Measurements from ENCODE around the gene ACBD3. TPM values are rescaled to one million over a fixed set of nuclear protein-coding genes. Genes with fewer than 3 reads are reported as not detected.

ACBD3 gene
- total RNA-seq, 5 donors from 2014 or later (not counting 1 experiment from before 2014, with no cell fraction given), result 21.7 to 26.2 (median 22.5) TPM

GRCh38 chr1:226166341-226166740, 20.2 kb downstream of the ACBD3 start:
- no peak overlapping the region for H3K4me3 ChIP-seq (ENCODE audit: control insufficient read depth in 1 of 2, extremely low read depth in 1 of 2, low read length in 1 of 2)
- no peaks in the 10 kb centered on the region for H3K9me3 ChIP-seq
- no peak overlapping the region for H3K27ac ChIP-seq (ENCODE audit: low read length)
- Mint-ChIP-seq H3K27ac (no peak overlapping the region), H3K27me3 (no peaks in the 10 kb centered on the region), H3K4me1 (peaks cover 4 to 18% (median 11%) of the 10 kb centered on the region in 3 donors), H3K9me3 (no peaks in the 10 kb centered on the region), H3K4me3 (no peak overlapping the region), H3K36me3 (peaks cover 24% of the 10 kb centered on the region)
- DNase-seq (no peak), ATAC-seq (replicated peaks in 1 of 4) (no peak)
- CTCF ChIA-PET, result interaction anchor here in 1 of 2 donors (1.2 kb wide), 1 partner anchor 12 kb away, joined by 3 read pairs; no protein-coding TSS in a partner anchor
- no peaks in the 10 kb centered on the region for H3K4me1 ChIP-seq (ENCODE audit: control insufficient read depth in 1 of 2, extremely low read depth in 1 of 2, insufficient read depth in 2 of 2, low read length in 2 of 2)
- 94% methylated on average over 6 of the region's 9 CpGs for WGBS (ENCODE audit: insufficient coverage)
- peaks cover 2 to 35% of the 10 kb centered on the region in 2 donors for H3K36me3 ChIP-seq (ENCODE audit: control insufficient read depth in 2 of 2, extremely low read depth in 1 of 2, insufficient read depth in 1 of 2, low read length in 1 of 2)
- POLR2A ChIA-PET, result no interaction called here
- no peaks in the 10 kb centered on the region for H3K27me3 ChIP-seq (replicated peaks in 1 of 2; ENCODE audit: control insufficient read depth in 2 of 2, extremely low read depth in 1 of 2, insufficient read depth in 2 of 2, low read length in 1 of 2)

GRCh38 chr1:226164154-226164553, 22.4 kb downstream of the ACBD3 start:
- Mint-ChIP-seq H3K4me3 (no peak overlapping the region), H3K27me3 (no peaks in the 10 kb centered on the region), H3K27ac (no peak overlapping the region), H3K4me1 (peaks cover 5 to 18% (median 11%) of the 10 kb centered on the region in 3 donors), H3K9me3 (no peaks in the 10 kb centered on the region), H3K36me3 (peaks cover 37% of the 10 kb centered on the region)
- no peak for ATAC-seq (replicated peaks in 1 of 4)
- no peak overlapping the region for H3K4me3 ChIP-seq (ENCODE audit: control insufficient read depth in 1 of 2, extremely low read depth in 1 of 2, low read length in 1 of 2)
- no peak for DNase-seq
- no peaks in the 10 kb centered on the region for H3K4me1 ChIP-seq (ENCODE audit: control insufficient read depth in 1 of 2, extremely low read depth in 1 of 2, insufficient read depth in 2 of 2, low read length in 2 of 2)
- H3K27ac ChIP-seq (ENCODE audit: low read length), result no peak overlapping the region
- ChIA-PET CTCF (interaction anchor here in 1 of 2 donors (0.7 kb wide), 1 partner anchor 53 kb away, joined by 7 read pairs; no protein-coding TSS in a partner anchor), POLR2A (no interaction called here)
- no peaks in the 10 kb centered on the region for H3K9me3 ChIP-seq
- H3K27me3 ChIP-seq (replicated peaks in 1 of 2; ENCODE audit: control insufficient read depth in 2 of 2, extremely low read depth in 1 of 2, insufficient read depth in 2 of 2, low read length in 1 of 2), result no peaks in the 10 kb centered on the region
- H3K36me3 ChIP-seq (ENCODE audit: control insufficient read depth in 2 of 2, extremely low read depth in 1 of 2, insufficient read depth in 1 of 2, low read length in 1 of 2), result peaks cover 10 to 55% of the 10 kb centered on the region in 2 donors
- no CpG with 5 or more reads among the region's 1 CpG for WGBS (ENCODE audit: insufficient coverage)

GRCh38 chr1:226162898-226163297, 23.6 kb downstream of the ACBD3 start:
- DNase-seq (no peak), ATAC-seq (replicated peaks in 1 of 4) (no peak)
- Mint-ChIP-seq H3K9me3 (no peaks in the 10 kb centered on the region), H3K27ac (no peak overlapping the region), H3K4me3 (no peak overlapping the region), H3K27me3 (no peaks in the 10 kb centered on the region), H3K4me1 (peaks cover 5 to 20% (median 17%) of the 10 kb centered on the region in 3 donors), H3K36me3 (peaks cover 49% of the 10 kb centered on the region)
- Histone ChIP-seq H3K27ac (ENCODE audit: low read length) (no peak overlapping the region), H3K9me3 (no peaks in the 10 kb centered on the region), H3K27me3 (replicated peaks in 1 of 2; ENCODE audit: control insufficient read depth in 2 of 2, extremely low read depth in 1 of 2, insufficient read depth in 2 of 2, low read length in 1 of 2) (no peaks in the 10 kb centered on the region), H3K36me3 (ENCODE audit: control insufficient read depth in 2 of 2, extremely low read depth in 1 of 2, insufficient read depth in 1 of 2, low read length in 1 of 2) (peaks cover 15 to 67% of the 10 kb centered on the region in 2 donors), H3K4me3 (ENCODE audit: control insufficient read depth in 1 of 2, extremely low read depth in 1 of 2, low read length in 1 of 2) (no peak overlapping the region), H3K4me1 (ENCODE audit: control insufficient read depth in 1 of 2, extremely low read depth in 1 of 2, insufficient read depth in 2 of 2, low read length in 2 of 2) (no peaks in the 10 kb centered on the region)
- ChIA-PET POLR2A (interaction anchor here in 1 of 2 donors (0.6 kb wide), 1 partner anchor 12 kb away, joined by 7 read pairs; no protein-coding TSS in a partner anchor), CTCF (interaction anchor here (0.6 to 0.9 kb wide), 3 partner anchors 19 to 154 kb away, joined by 3 to 4 read pairs (median 3); no protein-coding TSS in a partner anchor)
- WGBS (ENCODE audit: insufficient coverage), result 89% methylated on average over 3 of the region's 8 CpGs

DNA sequence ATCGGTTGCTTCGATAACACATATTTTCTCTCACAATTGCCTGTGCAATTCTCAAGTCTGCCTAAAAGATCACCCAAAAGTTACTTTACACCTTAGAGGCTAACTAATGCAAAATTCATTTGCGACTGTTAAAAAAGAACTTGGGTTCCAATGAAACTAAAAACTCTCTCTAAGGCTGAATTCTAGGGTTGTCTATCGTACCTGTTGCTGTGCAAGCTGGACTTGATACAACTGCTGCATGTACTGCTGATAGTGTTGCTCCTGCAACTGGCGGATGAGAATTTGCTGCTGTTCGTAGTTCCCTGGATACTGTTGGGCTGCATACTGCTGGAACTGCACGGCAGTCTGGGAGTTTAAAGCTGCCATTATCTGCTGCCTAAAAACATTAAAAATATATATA, 27.6 kb downstream of the ACBD3 start:
- POLR2A ChIA-PET, result no interaction called here
- CTCF ChIA-PET, result interaction anchor here in 1 of 2 donors (0.9 kb wide), 1 partner anchor 38 kb away, joined by 3 read pairs; no protein-coding TSS in a partner anchor
- Histone ChIP-seq H3K9me3 (no peaks in the 10 kb centered on the region), H3K27ac (ENCODE audit: low read length) (no peak overlapping the region), H3K27me3 (replicated peaks in 1 of 2; ENCODE audit: control insufficient read depth in 2 of 2, extremely low read depth in 1 of 2, insufficient read depth in 2 of 2, low read length in 1 of 2) (no peaks in the 10 kb centered on the region), H3K36me3 (ENCODE audit: control insufficient read depth in 2 of 2, extremely low read depth in 1 of 2, insufficient read depth in 1 of 2, low read length in 1 of 2) (peaks cover 20 to 66% of the 10 kb centered on the region in 2 donors), H3K4me3 (ENCODE audit: control insufficient read depth in 1 of 2, extremely low read depth in 1 of 2, low read length in 1 of 2) (no peak overlapping the region), H3K4me1 (ENCODE audit: control insufficient read depth in 1 of 2, extremely low read depth in 1 of 2, insufficient read depth in 2 of 2, low read length in 2 of 2) (no peaks in the 10 kb centered on the region)
- peaks cover 51% of the 10 kb centered on the region for H3K36me3 Mint-ChIP-seq
- H3K9me3 Mint-ChIP-seq, result no peaks in the 10 kb centered on the region
- H3K4me3 Mint-ChIP-seq, result no peak overlapping the region
- H3K27me3 Mint-ChIP-seq, result no peaks in the 10 kb centered on the region
- 98% methylated on average over 5 of the region's 7 CpGs for WGBS (ENCODE audit: insufficient coverage)
- no peak for ATAC-seq (replicated peaks in 1 of 4)
- DNase-seq, result no peak
- peak overlapping the region in 1 of 2 donors; percentile 34 for H3K27ac Mint-ChIP-seq
- peaks cover 5 to 28% (median 17%) of the 10 kb centered on the region in 3 donors for H3K4me1 Mint-ChIP-seq

DNA sequence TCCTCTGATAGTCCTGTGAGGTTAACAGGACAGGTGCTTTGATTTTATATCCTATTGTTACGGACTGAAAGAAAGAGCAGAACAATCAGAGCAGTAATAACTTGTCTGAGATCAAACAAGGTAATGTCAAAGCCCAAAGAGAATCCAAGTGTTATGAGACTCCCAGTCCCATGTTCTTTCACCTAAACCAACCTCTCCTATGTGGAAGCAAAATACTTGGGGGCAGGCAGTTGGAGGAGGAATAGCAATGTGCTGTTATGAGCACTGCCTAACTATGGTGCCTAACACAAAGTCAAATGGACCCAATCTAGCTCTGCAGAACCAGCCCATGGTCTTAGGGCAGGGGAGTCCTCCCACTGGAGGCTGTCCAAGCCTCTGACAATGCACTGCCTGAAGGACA, 28.1 kb downstream of the ACBD3 start:
- Histone ChIP-seq H3K4me3 (ENCODE audit: control insufficient read depth in 1 of 2, extremely low read depth in 1 of 2, low read length in 1 of 2) (no peak overlapping the region), H3K9me3 (no peaks in the 10 kb centered on the region), H3K4me1 (ENCODE audit: control insufficient read depth in 1 of 2, extremely low read depth in 1 of 2, insufficient read depth in 2 of 2, low read length in 2 of 2) (no peaks in the 10 kb centered on the region), H3K36me3 (ENCODE audit: control insufficient read depth in 2 of 2, extremely low read depth in 1 of 2, insufficient read depth in 1 of 2, low read length in 1 of 2) (peaks cover 20 to 67% of the 10 kb centered on the region in 2 donors), H3K27ac (ENCODE audit: low read length) (no peak overlapping the region), H3K27me3 (replicated peaks in 1 of 2; ENCODE audit: control insufficient read depth in 2 of 2, extremely low read depth in 1 of 2, insufficient read depth in 2 of 2, low read length in 1 of 2) (no peaks in the 10 kb centered on the region)
- Mint-ChIP-seq H3K4me1 (peaks cover 5 to 28% (median 17%) of the 10 kb centered on the region in 3 donors), H3K27me3 (no peaks in the 10 kb centered on the region), H3K4me3 (no peak overlapping the region), H3K27ac (peak overlapping the region in 1 of 2 donors; percentile 52), H3K36me3 (peaks cover 52% of the 10 kb centered on the region), H3K9me3 (no peaks in the 10 kb centered on the region)
- ChIA-PET POLR2A (no interaction called here), CTCF (no interaction called here)
- ATAC-seq (replicated peaks in 1 of 4), result no peak
- no peak for DNase-seq
- WGBS (ENCODE audit: insufficient coverage), result no CpG with 5 or more reads among the region's 1 CpG

DNA sequence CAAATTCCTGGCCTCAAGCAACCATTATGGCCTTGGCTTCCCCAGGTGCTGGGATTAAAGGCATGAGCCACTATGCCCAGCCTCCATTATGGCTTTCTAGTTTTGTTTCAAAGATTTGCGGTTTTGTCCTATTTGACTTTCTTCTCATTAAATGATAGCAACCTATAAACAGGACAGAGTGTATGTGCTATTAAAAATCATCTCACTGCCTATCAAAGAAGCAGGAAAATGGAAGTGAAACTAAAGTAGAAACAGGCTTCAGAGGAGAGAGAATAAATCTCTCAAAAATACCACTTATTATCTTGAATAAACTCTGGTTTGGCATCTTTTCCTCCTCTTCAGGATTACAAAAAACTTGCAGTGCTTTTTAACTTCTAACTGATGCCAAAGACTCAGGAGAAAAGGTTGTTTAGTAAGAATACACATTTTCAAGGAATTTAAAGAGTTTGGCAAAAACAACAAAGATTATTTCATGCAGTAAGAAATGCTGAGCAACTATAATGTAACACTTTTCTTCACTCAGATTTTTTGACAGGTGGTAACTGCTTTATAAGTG, 28.7 kb downstream of the ACBD3 start:
- H3K9me3 ChIP-seq, result no peaks in the 10 kb centered on the region
- peaks cover 20 to 68% of the 10 kb centered on the region in 2 donors for H3K36me3 ChIP-seq (ENCODE audit: control insufficient read depth in 2 of 2, extremely low read depth in 1 of 2, insufficient read depth in 1 of 2, low read length in 1 of 2)
- no peak for DNase-seq
- Mint-ChIP-seq H3K36me3 (peaks cover 53% of the 10 kb centered on the region), H3K4me1 (peaks cover 5 to 28% (median 17%) of the 10 kb centered on the region in 3 donors), H3K9me3 (no peaks in the 10 kb centered on the region), H3K27me3 (no peaks in the 10 kb centered on the region), H3K4me3 (no peak overlapping the region), H3K27ac (peak overlapping the region; percentile 17 to 31)
- ChIA-PET POLR2A (no interaction called here), CTCF (interaction anchor here in 1 of 2 donors (0.7 kb wide), 1 partner anchor 22 kb away, joined by 5 read pairs; no protein-coding TSS in a partner anchor)
- no peak for ATAC-seq (replicated peaks in 1 of 4)
- H3K27ac ChIP-seq (ENCODE audit: low read length), result no peak overlapping the region
- no peaks in the 10 kb centered on the region for H3K27me3 ChIP-seq (replicated peaks in 1 of 2; ENCODE audit: control insufficient read depth in 2 of 2, extremely low read depth in 1 of 2, insufficient read depth in 2 of 2, low read length in 1 of 2)
- no peaks in the 10 kb centered on the region for H3K4me1 ChIP-seq (ENCODE audit: control insufficient read depth in 1 of 2, extremely low read depth in 1 of 2, insufficient read depth in 2 of 2, low read length in 2 of 2)
- no CpG with 5 or more reads among the region's 1 CpG for WGBS (ENCODE audit: insufficient coverage)
- no peak overlapping the region for H3K4me3 ChIP-seq (ENCODE audit: control insufficient read depth in 1 of 2, extremely low read depth in 1 of 2, low read length in 1 of 2)
